IMR-90 (cell line): Measurements from ENCODE around the gene RARRES1. TPM values are rescaled to one million over a fixed set of nuclear protein-coding genes. Genes with fewer than 3 reads are reported as not detected.

Source experiments
- ATAC-seq: fragments of 200-7000 bp; cut with Tn5 transposase; 2 replicates; pipeline ENCODE4 v1.9.1; 2020; ENCODE audit warnings: low read depth, mild to moderate bottlenecking, moderate library complexity
- BruUV-seq: library from RNA; stranded (reverse); fragments of 400-500 nt; replicated peaks from 2 replicates; lab custom pipeline; 2021; lab: Mats Ljungman, UMichigan
- CTCF ChIA-PET: fragments of 300-600 bp; formaldehyde crosslinking; extraction: SDS; loops from one replicate; lab custom pipeline; 2021; ENCODE audit warnings: antibody characterized with exemption; lab: Yijun Ruan, JAX
- POLR2A ChIA-PET: fragments of 300-600 bp; sonication (Branson Sonifier 250); formaldehyde crosslinking; loops from one replicate; lab custom pipeline; 2022; ENCODE audit warnings: antibody characterized with exemption; ENCODE audit not compliant: unreplicated experiment; lab: Charles Lee
- DNase-seq: peaks from one replicate; pipeline ENCODE4 v3.0.0; 2013
- H2AFZ ChIP-seq: replicated peaks from 2 replicates; pipeline ENCODE3; 2013; ENCODE audit warnings: low read length, mild to moderate bottlenecking; ENCODE audit not compliant: poor library complexity
- H2AK5ac ChIP-seq: 2 replicates; pipeline ENCODE4 v1.6.1; 2013; ENCODE audit warnings: low read depth, low read length, inconsistent platforms
- H2AK9ac ChIP-seq: replicated peaks from 2 replicates; pipeline ENCODE3; 2013; ENCODE audit warnings: mild to moderate bottlenecking, low read depth, low read length, moderate library complexity; ENCODE audit not compliant: poor library complexity
- H2BK120ac ChIP-seq: 2 replicates; pipeline ENCODE4 v1.6.1; 2013; ENCODE audit warnings: low read depth, low read length, inconsistent platforms
- H2BK15ac ChIP-seq: 3 replicates; pipeline ENCODE4 v1.6.1; 2013; ENCODE audit warnings: low read depth, low read length, inconsistent platforms
- H2BK20ac ChIP-seq: 2 replicates; pipeline ENCODE4 v1.6.1; 2013; ENCODE audit warnings: low read depth, mild to moderate bottlenecking, inconsistent platforms, low read length, moderate library complexity
- H2BK5ac ChIP-seq: 2 replicates; pipeline ENCODE4 v1.6.1; 2013; ENCODE audit warnings: mild to moderate bottlenecking, low read depth, low read length, inconsistent platforms; ENCODE audit not compliant: poor library complexity, severe bottlenecking
- H3K14ac ChIP-seq: replicated peaks from 2 replicates; pipeline ENCODE4 v1.6.1; 2013; ENCODE audit warnings: low read depth, low read length, inconsistent platforms
- H3K18ac ChIP-seq: 2 replicates; pipeline ENCODE4 v1.6.1; 2013; ENCODE audit warnings: low read depth, low read length, control low read depth
- H3K23ac ChIP-seq: 2 replicates; pipeline ENCODE4 v1.6.1; 2013; ENCODE audit warnings: low read depth, low read length, inconsistent platforms
- H3K27ac ChIP-seq: 2 replicates; pipeline ENCODE4 v1.5.1; 2013; ENCODE audit warnings: mild to moderate bottlenecking, control low read depth, low read length; ENCODE audit not compliant: insufficient read depth
- H3K27me3 ChIP-seq: 2 replicates; pipeline ENCODE4 v1.6.1; 2013; ENCODE audit warnings: low read length; ENCODE audit not compliant: control insufficient read depth, insufficient read depth
- H3K36me3 ChIP-seq: 2 replicates; pipeline ENCODE4 v1.6.1; 2013; ENCODE audit warnings: low read length, mixed read lengths; ENCODE audit not compliant: control insufficient read depth, insufficient read depth
- H3K4ac ChIP-seq: 2 replicates; pipeline ENCODE4 v1.6.1; 2013; ENCODE audit warnings: low read depth, low read length, inconsistent platforms
- H3K4me1 ChIP-seq: 2 replicates; pipeline ENCODE4 v1.6.1; 2013; ENCODE audit warnings: low read length, mixed read lengths; ENCODE audit not compliant: control insufficient read depth, insufficient read depth
- H3K4me2 ChIP-seq: 2 replicates; pipeline ENCODE4 v1.6.1; 2013; ENCODE audit warnings: low read depth, mild to moderate bottlenecking, control low read depth, low read length, moderate library complexity
- H3K4me3 ChIP-seq: 2 replicates; pipeline ENCODE4 v1.5.1; 2013; ENCODE audit warnings: low read depth, mild to moderate bottlenecking, control low read depth, low read length, moderate library complexity; ENCODE audit not compliant: insufficient read depth
- H3K56ac ChIP-seq: 2 replicates; pipeline ENCODE4 v1.6.1; 2013; ENCODE audit warnings: low read length, inconsistent platforms; ENCODE audit not compliant: insufficient read depth; ENCODE audit errors: extremely low read depth
- H3K79me1 ChIP-seq, 2 experiments: 2 replicates each; pipeline ENCODE4 v1.6.1; 2013; ENCODE audit warnings: low read length in 2 of 2, inconsistent platforms in 1 of 2, low read depth in 1 of 2
- H3K9ac ChIP-seq: 2 replicates; pipeline ENCODE4 v1.6.1; 2013; ENCODE audit warnings: low read depth, low read length, control low read depth
- H3K9me1 ChIP-seq: 2 replicates; pipeline ENCODE4 v1.6.1; 2013; ENCODE audit warnings: low read length, inconsistent platforms; ENCODE audit not compliant: insufficient read depth
- H3K9me3 ChIP-seq: 2 replicates; pipeline ENCODE4 v1.6.1; 2013; ENCODE audit warnings: low read length; ENCODE audit not compliant: control insufficient read depth, insufficient read depth
- H4K20me1 ChIP-seq: 2 replicates; pipeline ENCODE4 v1.6.1; 2013; ENCODE audit warnings: low read length, inconsistent platforms; ENCODE audit not compliant: insufficient read depth
- H4K5ac ChIP-seq: 2 replicates; pipeline ENCODE4 v1.6.1; 2013; ENCODE audit warnings: mild to moderate bottlenecking, low read depth, low read length, control low read depth
- H4K8ac ChIP-seq, 2 experiments: 2 replicates each; pipeline ENCODE4 v1.6.1; 2013; ENCODE audit warnings: low read depth in 2 of 2, low read length in 2 of 2, control low read depth in 1 of 2, inconsistent platforms in 1 of 2
- H4K91ac ChIP-seq: 2 replicates; pipeline ENCODE4 v1.6.1; 2013; ENCODE audit warnings: low read depth, low read length, inconsistent platforms; ENCODE audit not compliant: insufficient read depth
- BHLHE40 ChIP-seq: fragments of 150-350 bp; IDR thresholded peaks from 2 replicates; pipeline ENCODE4 v1.6.1; 2016; ENCODE audit warnings: mild to moderate bottlenecking, low read depth, low read length
- CEBPB ChIP-seq: IDR thresholded peaks from 2 replicates; pipeline ENCODE4 v1.6.1; 2012; ENCODE audit warnings: low read depth, low read length, improper control_type of control experiment
- CHD1 ChIP-seq: IDR thresholded peaks from 2 replicates; pipeline ENCODE4 v1.6.1; 2012; ENCODE audit warnings: low read depth, low read length, improper control_type of control experiment
- ELK1 ChIP-seq: fragments of 150-350 bp; IDR thresholded peaks from 2 replicates; pipeline ENCODE4 v1.6.1; 2016; ENCODE audit warnings: low read depth, mild to moderate bottlenecking, low read length, moderate library complexity, borderline replicate concordance
- FOS ChIP-seq: fragments of 150-350 bp; IDR thresholded peaks from 2 replicates; pipeline ENCODE4 v1.6.1; 2016; ENCODE audit warnings: low read depth, low read length
- MAFK ChIP-seq: IDR thresholded peaks from 2 replicates; pipeline ENCODE4 v1.6.1; 2012; ENCODE audit warnings: low read depth, low read length, improper control_type of control experiment
- MAZ ChIP-seq: IDR thresholded peaks from 2 replicates; pipeline ENCODE4 v1.6.1; 2012; ENCODE audit warnings: low read depth, mild to moderate bottlenecking, low read length, improper control_type of control experiment, moderate library complexity, borderline replicate concordance
- MXI1 ChIP-seq: IDR thresholded peaks from 2 replicates; pipeline ENCODE4 v1.6.1; 2012; ENCODE audit warnings: low read depth, mild to moderate bottlenecking, low read length, moderate library complexity, borderline replicate concordance
- NFE2L2 ChIP-seq: fragments of 150-350 bp; IDR thresholded peaks from 2 replicates; pipeline ENCODE4 v1.6.1; 2016; ENCODE audit warnings: low read depth, mild to moderate bottlenecking, low read length
- POLR2A ChIP-seq: IDR thresholded peaks from 2 replicates; pipeline ENCODE4 v1.6.1; 2012; ENCODE audit warnings: mild to moderate bottlenecking, low read depth, low read length
- RAD21 ChIP-seq: IDR thresholded peaks from 2 replicates; pipeline ENCODE4 v1.6.1; 2012; ENCODE audit warnings: low read length, improper control_type of control experiment
- RCOR1 ChIP-seq: IDR thresholded peaks from 2 replicates; pipeline ENCODE4 v1.6.1; 2012; ENCODE audit warnings: mild to moderate bottlenecking, low read length, improper control_type of control experiment; ENCODE audit not compliant: insufficient replicate concordance
- RFX5 ChIP-seq: IDR thresholded peaks from 2 replicates; pipeline ENCODE4 v1.8.0; 2012; ENCODE audit warnings: low read depth, mild to moderate bottlenecking, low read length, moderate library complexity
- SMC3 ChIP-seq: fragments of 150-350 bp; IDR thresholded peaks from 2 replicates; pipeline ENCODE4 v1.6.1; 2016; ENCODE audit warnings: low read depth, mild to moderate bottlenecking, antibody characterized with exemption, low read length, moderate library complexity
- USF2 ChIP-seq: fragments of 150-350 bp; IDR thresholded peaks from 2 replicates; pipeline ENCODE4 v1.6.1; 2017; ENCODE audit warnings: mild to moderate bottlenecking, antibody characterized with exemption, low read length, low read depth
- WGBS, 2 experiments: methylation state at CpG; one replicate each; pipeline versions ENCODE4 v1.1.5 to v1.1.7; 2013; ENCODE audit warnings: missing lambda C conversion rate in 2 of 2; ENCODE audit not compliant: insufficient read length in 1 of 2; ENCODE audit errors: extremely low coverage in 2 of 2; 5-methylcytosine and 5-hydroxymethylcytosine counted together
- dilution Hi-C: fragments of 300-500 bp; cut with HindIII; formaldehyde crosslinking; loops from one replicate; pipeline ENCODE4 v1.14.3; 2018; ENCODE audit warnings: low sequenced_read_pairs; ENCODE audit not compliant: unreplicated experiment
- in situ Hi-C: fragments of 300-500 bp; cut with MboI; formaldehyde crosslinking; loops from 3 replicates; pipeline ENCODE4 v1.14.3; 2019; ENCODE audit warnings: low sequenced_read_pairs, inconsistent platforms, mixed read lengths
- intact Hi-C: fragments of 100-400 bp; cut with micrococcal nuclease; formaldehyde crosslinking; loops from 2 replicates; pipeline ENCODE4 v1.10.0; 2022
- polyA plus RNA-seq, 3 experiments: library from polyadenylated mRNA; depleted of rRNA; stranded (reverse); fragments of >200 nt; gene quantifications; 2 replicates each; pipeline ENCODE4 v1.2.3, GENCODE V29; 2012; ENCODE audit warnings: low replicate concordance in 1 of 3
- total RNA-seq: library from RNA; depleted of rRNA; stranded (reverse); fragments of >200 nt; gene quantifications from 2 replicates; pipeline ENCODE4 v1.2.3, GENCODE V29; 2012

RARRES1 gene
- total and polyA plus RNA-seq, 2 of the 4 experiments (the other 2 are of a cell fraction): 0.90 to 3.0 TPM

- POLR2A ChIA-PET: interaction anchor here (0.6 kb wide), 1 partner anchor 1687 kb away, joined by 8 read pairs; no protein-coding TSS in a partner anchor
- Histone ChIP-seq H3K9me1 (peaks cover 12% of the 10 kb centered on the region), H3K9me3 (no peaks in the 10 kb centered on the region), H2BK20ac (peak overlapping the region; percentile 97), H4K91ac (peak overlapping the region; percentile 87), H2AFZ (no peak overlapping the region), H2BK5ac (peak overlapping the region; percentile 93), H4K8ac (peak overlapping the region; percentile 76 to 91; a peak in 3 of 4 replicates), H3K79me1 (no peaks in the 10 kb centered on the region; a peak in 1 of 4 replicates), H3K4me3 (no peak overlapping the region), H2BK15ac (peak overlapping the region; percentile 65; the same call in 2 of the 3 replicates), H3K9ac (peak overlapping the region; percentile 81; the same call in 1 of the 2 replicates), H3K18ac (peak overlapping the region; percentile 96), H3K4me2 (peak overlapping the region; percentile 89), H3K4ac (peak overlapping the region; percentile 95), H3K56ac (peak overlapping the region; percentile 94), H3K23ac (peak overlapping the region; percentile 94), H3K27ac (peak overlapping the region; percentile 96), H4K20me1 (0 out of 2 replicates have a peak, but pooled peaks cover 2% of the 10 kb centered on the region), H2BK120ac (peak overlapping the region; percentile 96), H4K5ac (peak overlapping the region; percentile 95), H3K36me3 (no peaks in the 10 kb centered on the region), H3K14ac (peak overlapping the region; percentile 95), H2AK9ac (peak overlapping the region; percentile 26), H2AK5ac (peak overlapping the region; percentile 88), H3K4me1 (peaks cover 21% of the 10 kb centered on the region), H3K27me3 (no peaks in the 10 kb centered on the region)
- no TSS peak for BruUV-seq
- ATAC-seq: peak; percentile 71
- intact Hi-C loops (loop anchor here (1.0 kb wide), 1 partner anchor 42 kb away; no protein-coding TSS in a partner anchor), in situ Hi-C loops (no loop called here), dilution Hi-C loops (no loop called here)
- peak; percentile 98 for DNase-seq
- CTCF ChIA-PET: interaction anchor here (1.1 to 1.5 kb wide), 3 partner anchors 9 to 21 kb away, joined by 3 to 4 read pairs (median 3); no protein-coding TSS in a partner anchor
- WGBS, 2 experiments: no CpG with 5 or more reads among the region's 8 CpGs
- TF ChIP-seq RAD21 (no peak), FOS (peak; percentile 13; the same call in 1 of the 2 replicates), POLR2A (0 out of 2 replicates have a peak, but pooled peaks have one; percentile 23), CEBPB (peak; percentile 82), MAFK (no peak), RCOR1 (peak; percentile 32), NFE2L2 (no peak), BHLHE40 (peak; percentile 26; the same call in 1 of the 2 replicates), MAZ (no peak), MXI1 (peak; percentile 71), ELK1 (no peak), USF2 (no peak), CHD1 (no peak), SMC3 (no peak), RFX5 (no peak)
Measured at GRCh38 chr3:158768881-158769543, 36.8 kb upstream of the RARRES1 start.
